Inferior parietal cortex (tissue), 1 donor: ENCODE results near the gene TEN1.

Source experiments
- DNase-seq: peaks from one replicate; pipeline ENCODE4 v3.0.0-alpha.2; 2016; ENCODE audit errors: extremely low spot score

TEN1 gene

DNA sequence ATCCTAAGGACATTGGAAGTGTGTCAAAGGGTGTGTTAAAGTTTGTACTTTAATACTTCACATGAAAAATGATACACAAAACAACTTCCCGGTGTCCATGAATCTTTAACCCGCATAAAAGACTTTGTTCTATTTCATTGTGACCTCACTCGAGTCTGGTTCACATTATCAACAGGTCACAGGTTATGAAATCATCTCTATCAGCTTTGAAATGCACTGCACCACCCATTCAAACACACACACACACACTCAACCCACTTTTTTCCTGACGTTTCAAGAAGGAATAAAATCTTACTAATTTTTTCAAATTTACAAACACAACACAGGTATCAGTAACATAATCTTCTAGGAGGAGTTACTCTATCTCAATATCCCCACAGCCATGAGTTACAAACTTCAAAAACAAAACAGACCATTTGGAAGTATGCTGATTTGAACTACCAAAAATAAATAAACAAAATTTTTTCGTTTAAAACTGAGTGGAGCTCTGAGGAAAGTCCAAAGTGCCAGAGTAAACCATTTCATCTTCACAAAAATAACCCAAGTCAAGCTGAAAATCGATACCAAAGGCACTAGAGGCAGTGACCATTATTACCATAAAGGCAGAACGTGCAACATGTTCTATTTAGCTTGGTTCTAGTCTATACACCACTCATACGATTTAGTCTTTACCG, 2.7 kb upstream of the TEN1 start:
- DNase-seq, result no peak

DNA sequence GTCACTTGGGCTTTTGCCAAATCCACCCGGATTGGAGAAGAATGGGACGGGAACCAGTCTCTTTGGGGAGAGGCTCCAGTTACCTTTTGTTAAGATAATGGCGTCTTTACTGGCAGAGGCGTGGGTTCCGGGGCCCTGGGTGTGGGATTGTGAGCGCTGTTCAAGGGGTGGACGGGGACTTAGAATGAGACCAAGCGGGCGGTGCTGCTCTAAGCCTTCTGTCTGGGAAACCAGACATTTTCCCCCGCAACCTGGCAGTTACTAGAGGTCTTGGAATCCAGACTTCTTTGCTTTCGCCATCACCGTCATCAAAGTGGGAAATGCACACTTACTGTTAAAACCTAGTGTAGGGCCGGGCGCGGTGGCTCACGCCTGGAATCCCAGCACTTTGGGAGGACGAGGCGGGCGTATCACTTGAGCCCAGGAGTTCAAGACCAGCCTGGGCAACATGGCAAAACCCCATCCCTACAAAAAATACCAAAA, 706 bp downstream of the TEN1 start:
- no peak for DNase-seq

DNA sequence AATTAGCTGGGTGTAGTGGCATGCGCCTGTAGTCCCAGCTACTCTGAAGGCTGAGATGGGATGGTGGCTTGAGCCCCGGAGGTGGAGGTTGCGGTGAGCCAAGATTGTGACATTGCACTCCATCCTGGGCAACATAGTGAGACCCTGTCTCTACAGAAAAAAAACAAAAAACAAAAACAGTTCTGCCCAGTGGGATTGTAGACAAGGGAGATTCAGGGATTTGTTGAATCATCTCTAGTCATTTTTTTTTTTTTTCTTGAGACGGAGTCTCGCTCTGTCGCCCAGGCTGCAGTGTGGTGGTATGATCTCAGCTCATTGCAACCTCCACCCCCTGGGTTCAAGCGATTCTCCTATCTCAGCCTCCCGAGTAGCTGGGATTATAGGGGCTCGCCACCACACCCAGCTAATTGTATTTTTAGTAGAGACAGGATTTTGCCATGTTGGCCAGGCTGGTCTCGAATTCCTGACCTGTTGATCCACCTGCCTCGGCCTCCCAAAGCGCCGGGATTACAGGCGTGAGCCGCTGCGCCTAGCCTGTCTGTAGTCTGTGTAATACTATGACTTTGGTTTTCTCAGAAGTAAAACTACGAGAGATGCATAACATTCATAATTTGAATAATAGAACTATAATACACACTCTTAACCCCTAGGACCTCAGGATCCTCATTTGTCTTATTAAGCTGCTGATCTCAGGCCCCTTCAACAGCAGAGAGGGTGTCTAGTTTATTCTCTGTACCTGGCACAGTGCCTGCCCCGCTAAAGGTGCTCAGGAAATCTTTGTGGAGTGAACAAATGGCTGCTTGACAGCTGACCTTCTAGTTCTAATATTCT, 1.4 kb downstream of the TEN1 start:
- DNase-seq, result no peak

DNA sequence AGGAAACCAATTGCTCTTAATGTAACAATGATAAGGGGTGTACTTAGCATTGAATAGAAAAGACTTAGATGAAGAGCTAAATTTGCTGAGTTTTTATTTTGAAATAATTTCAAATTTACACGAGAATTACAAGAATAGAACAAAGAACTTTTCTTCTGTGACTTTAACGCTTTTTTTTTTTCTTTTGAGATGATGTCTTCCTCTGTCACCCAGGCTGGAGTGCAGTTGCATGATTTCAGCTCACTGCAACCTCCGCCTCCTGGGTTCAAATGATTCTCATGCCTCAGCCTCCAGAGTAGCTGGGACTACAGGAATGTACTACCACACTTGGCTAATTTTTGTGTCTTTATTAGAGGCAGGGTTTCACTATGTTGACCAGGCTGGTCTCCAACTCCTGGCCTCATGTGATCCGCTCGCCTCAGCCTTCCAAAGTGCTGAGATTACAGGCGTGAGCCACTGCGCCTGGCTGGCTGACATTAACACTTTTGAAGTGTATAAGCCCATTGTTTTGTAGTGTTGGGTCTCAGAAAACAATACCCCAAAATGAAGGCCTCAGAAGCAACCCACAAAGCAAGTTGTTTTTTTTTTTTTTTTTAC, 2.1 kb downstream of the TEN1 start:
- DNase-seq, result no peak

DNA sequence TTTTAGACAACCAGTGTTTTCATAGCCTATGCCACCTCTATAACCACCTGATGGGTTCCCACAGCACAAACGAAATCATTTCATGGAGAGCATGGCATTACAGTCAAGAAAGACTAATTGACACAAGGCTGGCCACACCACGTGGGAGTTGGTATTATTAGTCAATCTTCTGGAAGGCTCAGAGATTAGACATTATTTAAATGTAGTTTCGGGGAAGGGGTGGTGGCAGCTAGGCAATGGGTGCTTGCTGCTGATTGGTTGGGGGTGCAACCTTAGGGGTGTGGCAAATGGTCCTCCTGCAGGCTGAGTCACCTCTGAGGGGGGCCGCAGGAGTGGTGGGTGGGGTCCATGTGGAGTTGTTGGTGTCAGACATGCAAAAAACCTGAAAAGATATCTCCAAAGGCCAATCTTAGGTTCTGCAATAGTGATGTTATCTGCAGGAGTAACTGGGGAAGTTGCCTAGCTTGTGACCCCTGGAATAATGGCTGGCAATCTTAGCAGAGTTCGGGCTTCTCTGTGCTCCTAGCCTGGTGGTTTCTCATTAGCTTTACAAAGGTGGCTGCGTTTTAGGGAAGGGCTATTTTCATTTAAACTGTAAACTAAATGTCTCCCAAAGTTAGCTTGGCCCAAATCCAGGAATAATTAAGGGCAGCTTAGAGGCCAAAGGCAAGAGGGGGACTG, 4.6 kb downstream of the TEN1 start:
- no peak for DNase-seq

DNA sequence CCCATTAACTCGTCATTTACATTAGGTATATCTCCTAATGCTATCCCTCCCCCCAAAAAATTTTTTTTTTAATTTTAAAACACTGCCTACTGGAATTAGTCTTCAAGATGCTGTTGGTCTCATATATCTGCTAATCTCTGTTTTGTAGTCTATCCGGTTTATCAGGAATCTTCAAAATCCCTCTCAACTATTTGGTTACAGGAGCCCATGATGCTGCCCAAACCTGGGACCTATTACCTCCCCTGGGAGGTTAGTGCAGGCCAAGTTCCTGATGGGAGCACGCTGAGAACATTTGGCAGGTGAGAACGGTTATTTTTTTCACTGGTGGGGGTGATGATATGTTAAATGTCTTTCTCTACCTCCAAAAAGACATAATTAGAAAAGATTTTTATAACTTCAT, 6.9 kb downstream of the TEN1 start:
- no peak for DNase-seq

DNA sequence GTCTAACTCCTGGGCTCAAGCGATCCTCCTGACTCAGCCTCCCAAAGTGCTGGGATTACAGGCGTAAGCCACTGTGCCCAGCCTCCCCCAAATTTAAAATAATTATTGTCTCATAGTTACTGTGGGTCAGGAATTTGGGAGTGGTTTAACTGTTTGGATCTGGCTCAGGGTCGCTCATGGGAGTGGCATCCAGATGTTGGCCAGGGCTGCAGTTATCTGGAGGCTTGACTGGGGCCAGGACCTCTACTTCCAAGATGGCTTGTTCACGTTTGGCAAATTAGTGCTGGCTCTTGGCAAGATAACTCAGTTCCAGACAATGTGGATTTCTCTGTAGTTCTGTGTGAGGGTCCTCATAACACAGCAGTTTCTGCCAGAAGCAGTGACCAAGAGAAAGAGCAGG, 8.0 kb downstream of the TEN1 start:
- no peak for DNase-seq

DNA sequence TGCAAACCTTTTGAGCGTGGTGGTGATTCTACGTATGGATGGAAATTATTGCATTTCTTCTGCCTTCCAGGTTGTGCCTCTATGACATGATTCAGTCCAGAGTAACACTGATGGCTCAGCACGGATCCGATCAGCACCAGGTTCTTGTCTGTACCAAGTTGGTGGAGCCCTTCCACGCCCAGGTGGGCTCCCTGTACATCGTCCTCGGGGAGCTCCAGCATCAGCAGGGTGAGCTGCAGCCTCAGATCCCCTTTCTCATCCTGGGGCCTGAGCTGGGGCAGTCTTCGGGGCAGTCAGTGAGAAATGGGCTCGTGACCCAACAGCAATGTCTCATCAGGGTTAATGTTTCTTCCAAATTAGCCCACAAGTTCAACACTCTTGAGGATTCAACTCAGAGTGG, 12.4 kb downstream of the TEN1 start:
- no peak for DNase-seq

DNA sequence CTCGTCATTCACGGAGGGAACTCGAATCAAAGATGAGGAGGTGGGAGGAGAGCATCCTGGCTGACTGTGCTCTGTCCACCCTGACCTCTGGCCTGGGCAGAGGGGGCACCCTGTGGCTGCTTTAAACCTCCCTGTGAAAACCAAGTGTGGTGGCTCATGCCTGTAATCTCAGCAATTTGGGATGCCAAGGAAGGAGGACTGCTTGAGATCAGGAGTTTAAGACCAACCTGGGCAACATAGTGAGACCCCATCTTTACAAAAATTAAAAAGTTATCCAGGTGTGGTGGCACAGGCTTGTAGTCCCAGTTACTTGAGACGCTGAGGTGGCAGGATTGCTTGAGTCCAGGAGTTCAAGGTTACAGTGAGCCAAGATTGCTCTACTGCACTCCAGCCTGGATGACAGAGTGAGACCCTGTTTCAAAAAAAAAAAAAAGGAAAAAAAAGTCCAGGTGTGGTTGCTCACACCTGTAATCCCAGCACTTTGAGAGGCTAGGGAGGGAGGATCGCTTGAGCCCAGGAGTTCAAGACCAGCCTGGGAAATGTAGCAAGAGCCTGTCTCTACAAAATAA, 15.8 kb downstream of the TEN1 start:
- DNase-seq, result no peak

DNA sequence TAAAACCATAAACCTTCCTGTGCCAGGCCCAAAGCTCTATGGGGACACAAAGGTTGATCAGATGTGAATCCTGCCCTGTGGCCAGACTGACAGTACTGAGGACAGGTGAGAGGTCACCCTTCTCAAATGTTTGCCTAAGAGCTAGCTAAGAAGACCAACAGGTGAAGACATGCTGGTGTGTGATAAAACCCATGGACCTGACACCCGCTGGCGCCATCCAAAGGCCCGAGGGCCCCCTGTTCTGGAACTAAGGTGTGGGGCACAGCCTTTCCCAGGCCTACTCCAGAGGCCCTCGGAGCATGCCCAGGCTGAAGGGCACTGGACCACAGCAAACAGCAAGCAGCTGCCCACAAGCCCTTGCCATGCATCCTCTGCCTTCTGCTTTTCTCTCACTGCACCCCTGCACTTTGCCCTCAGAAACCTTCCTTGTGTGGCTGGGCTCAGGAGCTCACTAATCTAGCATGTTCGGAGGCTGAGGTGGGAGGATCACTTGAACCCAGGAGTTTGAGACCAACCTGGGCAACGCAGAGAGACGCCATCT, 16.4 kb downstream of the TEN1 start:
- no peak for DNase-seq

DNA sequence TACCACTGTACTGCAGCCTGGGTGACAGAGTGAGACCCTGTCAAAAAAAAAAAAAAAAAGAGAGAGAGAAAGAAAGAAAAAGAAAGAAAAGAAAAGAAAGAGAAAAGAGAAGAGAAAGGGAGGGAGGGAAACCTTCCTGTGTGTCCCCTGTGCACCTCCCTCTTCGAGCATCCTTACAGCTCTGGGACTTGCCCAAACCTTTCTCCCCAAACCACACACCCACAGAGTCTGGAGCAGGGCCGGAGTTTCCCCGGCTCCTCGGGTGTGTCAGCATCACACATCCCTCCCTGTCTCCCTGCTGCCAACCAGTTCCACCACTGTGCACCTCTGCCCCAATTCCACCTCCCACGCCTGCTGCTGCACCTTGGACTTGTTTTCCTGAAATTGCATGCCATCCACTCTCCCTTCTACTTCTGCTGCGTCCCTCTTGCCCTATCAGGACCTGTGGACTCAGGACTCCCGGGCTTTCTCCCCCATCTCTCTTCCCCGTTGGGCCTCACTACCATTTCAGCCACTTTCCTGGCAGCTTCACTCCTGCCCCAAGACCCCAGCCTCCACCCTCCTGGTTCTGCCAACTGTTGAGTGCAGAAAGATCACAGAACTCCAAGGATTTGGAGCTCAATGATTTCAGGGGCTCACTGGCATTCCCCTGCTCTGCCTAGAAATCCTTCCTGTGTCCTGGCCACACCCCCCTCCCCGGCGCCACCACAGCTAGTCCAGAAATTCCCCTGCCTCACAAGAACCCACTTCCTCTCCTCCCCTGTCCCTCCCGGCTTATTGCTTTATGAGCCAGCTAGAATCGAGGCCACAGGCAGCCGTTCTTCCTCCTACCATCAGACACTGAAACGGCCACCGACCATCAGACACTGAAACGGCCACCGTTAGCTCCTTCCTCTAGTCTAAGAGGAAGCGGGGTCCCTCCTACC, 17.9 kb downstream of the TEN1 start:
- no peak for DNase-seq

DNA sequence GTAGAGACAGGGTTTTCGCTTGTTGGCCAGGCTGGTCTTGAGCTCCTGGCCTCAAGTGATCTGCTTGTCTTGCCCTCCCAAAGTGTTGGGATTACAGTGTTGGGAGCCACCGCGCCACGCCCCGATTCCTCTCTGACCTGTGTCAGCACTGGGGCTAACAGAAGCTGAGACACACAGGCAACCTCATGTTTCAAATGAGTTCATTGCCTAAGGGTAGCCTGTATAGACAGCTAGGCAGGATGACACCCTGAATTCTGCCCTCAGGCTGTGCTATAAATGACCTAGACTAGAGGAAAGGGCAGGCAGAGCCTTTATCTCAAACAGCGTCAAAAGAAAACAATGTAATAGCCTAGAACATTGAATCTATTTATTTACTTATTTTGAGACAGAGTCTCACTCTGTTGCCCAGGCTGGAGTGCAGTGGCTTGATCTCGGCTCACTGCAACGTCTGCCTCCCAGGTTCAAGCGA, 19.3 kb downstream of the TEN1 start:
- no peak for DNase-seq

DNA sequence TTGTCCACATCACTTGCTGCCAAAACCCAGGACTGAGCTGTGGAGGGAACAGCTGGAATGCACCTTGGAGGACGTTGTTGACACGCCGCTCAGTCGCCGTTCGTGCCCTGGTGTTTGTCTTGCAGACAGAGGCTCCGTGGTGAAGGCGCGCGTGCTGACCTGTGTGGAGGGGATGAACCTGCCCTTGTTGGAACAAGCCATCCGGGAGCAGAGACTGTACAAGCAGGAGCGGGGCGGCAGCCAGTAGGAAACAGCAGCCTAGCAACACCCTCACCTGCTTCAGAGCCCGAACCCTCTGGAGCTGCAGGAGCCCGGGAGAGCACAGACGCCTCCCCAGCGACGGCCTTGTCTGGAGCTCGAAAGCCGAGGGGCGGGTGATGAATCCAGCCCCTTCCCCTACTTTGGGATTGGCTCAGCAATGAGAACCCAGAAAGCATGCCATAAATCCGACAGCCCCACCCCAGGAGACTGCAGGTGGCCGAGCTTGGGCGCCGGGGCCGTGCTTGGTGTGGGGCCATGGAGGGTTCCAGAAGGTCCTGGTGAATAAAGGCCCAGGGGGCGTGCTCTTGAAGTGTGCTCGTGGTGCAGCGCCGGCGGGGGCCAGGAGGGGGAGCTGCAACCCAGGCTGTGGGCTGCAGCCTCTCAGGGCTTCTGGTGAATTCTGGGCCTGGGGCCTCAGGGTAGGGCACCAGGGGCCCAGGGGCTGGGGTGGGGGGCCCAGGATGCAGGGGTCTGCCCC, 21.1 kb downstream of the TEN1 start:
- no peak for DNase-seq

DNA sequence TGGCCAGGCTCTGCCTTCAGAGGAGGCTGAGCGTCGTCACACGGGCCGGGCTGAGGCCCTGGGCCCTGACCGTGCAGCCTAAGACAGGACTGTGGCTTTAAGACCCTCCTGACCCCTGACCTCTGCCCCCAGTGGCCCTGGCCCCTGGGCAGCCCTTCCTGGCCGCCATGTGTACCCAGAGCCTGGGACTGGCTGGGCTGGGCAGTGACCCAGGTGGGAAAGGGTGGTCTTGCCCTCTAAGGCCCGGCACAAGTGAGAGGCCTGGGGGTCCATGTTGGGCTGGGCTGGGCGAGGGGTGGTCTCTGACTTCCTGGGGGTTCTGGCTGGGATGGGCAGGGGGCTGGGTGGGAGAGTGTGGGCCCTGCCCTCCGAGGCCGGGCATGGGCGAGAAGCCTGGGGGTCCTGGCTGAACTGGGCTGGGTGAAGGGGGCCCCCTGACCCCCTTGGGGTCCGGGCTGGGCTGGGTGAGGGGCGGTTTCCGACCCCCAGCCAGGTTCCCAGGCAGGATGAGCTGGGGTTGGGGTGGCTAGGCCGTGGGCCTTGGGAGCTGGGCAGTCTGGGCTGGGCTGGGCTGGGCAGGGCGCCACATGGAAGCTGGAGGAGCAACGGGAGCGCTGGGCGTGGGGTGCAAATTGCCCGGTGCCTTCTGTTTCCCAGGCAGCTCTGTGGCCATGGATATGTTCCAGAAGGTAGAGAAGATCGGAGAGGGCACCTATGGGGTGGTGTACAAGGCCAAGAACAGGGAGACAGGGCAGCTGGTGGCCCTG, 21.9 kb downstream of the TEN1 start, which contains the start of gene CDK3:
Gene CDK3, plus strand, starts transcription at position 101 of the 767 bp plus-strand sequence. Its CDS starts 571 bp downstream, at position 672.
- no peak for DNase-seq

DNA sequence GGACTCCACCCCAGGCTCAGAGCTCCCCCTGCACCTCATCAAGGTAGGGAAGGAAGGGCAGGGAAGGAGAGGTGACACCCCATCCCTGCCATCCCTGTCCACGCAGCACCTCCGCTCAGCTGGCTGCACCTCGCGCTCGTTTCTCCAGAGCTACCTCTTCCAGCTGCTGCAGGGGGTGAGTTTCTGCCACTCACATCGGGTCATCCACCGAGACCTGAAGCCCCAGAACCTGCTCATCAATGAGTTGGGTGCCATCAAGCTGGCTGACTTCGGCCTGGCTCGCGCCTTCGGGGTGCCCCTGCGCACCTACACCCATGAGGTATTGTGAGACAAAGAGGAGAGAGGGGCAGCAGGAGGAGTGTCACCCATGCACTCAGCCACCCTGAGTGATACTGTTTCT, 23.1 kb downstream of the TEN1 start:
- no peak for DNase-seq

DNA sequence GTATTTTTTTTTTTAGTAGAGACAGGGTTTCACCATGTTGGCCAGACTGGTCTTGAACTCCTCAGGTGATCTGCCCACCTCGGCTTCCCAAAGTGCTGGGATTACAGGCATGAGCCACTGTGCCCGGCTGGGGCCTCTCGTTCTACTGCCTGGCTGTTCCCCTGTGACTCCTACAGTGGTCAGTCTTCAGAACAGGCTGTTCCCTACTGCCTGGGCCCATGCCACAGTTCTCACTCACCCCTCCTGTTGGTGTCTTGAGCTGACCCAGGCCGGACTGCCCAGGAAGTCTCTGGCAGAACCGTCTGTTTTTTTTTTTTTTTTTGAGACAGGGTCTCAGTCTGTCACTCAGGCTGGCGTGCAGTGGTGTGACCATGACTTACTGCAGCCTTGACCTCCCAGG, 24.9 kb downstream of the TEN1 start:
- no peak for DNase-seq

DNA sequence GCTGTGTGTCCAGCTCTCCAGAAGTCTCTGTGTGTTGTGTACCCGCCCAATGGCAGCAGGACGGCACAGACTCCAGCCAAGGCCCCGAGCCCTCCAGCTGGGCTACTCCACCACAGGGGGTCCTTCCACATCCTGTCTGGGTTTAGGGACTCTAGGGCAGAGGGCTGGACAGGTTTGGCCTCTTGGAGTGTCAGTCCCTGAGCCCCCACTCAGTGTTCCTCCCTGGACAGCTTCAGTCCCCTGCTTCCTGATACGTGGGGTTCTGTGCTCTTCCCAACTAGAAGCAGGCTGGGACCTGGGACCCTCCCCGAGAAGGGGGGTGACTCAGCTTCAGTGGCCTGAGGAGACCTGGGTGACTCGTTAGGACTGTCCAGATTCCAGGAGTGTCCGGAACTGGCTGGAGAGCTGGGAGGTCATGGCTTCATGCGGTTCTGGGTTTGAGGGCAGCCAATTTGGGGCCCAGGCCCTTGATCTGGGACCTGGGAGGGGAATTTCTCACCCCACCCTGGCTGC, 25.8 kb downstream of the TEN1 start:
- no peak for DNase-seq
